Caco-2 (cell line): ENCODE results near the gene ABCA1. TPM values are rescaled to one million over a fixed set of nuclear protein-coding genes. Genes with fewer than 3 reads are reported as not detected.

ENCODE experiments used
- BruUV-seq: library from RNA; stranded (reverse); fragments of 400-500 nt; replicated peaks from 2 replicates; lab custom pipeline; 2021; lab: Mats Ljungman, UMichigan
- CTCF ChIA-PET: fragments of 300-600 bp; sonication (Branson Sonifier 250); formaldehyde crosslinking; loops from one replicate; lab custom pipeline; 2022; ENCODE audit warnings: antibody characterized with exemption; lab: Charles Lee
- POLR2A ChIA-PET: fragments of 300-600 bp; sonication (Branson Sonifier 250); formaldehyde crosslinking; loops from one replicate; lab custom pipeline; 2022; ENCODE audit warnings: antibody characterized with exemption; lab: Charles Lee
- DNase-seq, 2 experiments: peaks; one replicate each; pipeline versions ENCODE4 v3.0.0 to v3.0.0-alpha.2; 2020 to 2022
- H3K27me3 ChIP-seq: replicated peaks from 2 replicates; pipeline ENCODE4 v1.6.0; 2011; ENCODE audit warnings: low read length; ENCODE audit not compliant: control insufficient read depth, insufficient read depth
- H3K36me3 ChIP-seq: 2 replicates; pipeline ENCODE4 v1.5.1; 2011; ENCODE audit warnings: low read length; ENCODE audit not compliant: control insufficient read depth, insufficient read depth
- H3K4me1 ChIP-seq: fragments of 250-450 bp; sonication (Bioruptor Pico); 2 replicates; pipeline ENCODE4 v1.5.1; 2020; ENCODE audit warnings: mild to moderate bottlenecking
- H3K4me3 ChIP-seq: 2 replicates; pipeline ENCODE4 v1.5.1; 2011; ENCODE audit warnings: low read depth, mild to moderate bottlenecking, control low read depth, low read length
- H3K9me3 ChIP-seq: fragments of 250-450 bp; sonication (Bioruptor Pico); 2 replicates; pipeline ENCODE4 v1.5.1; 2020; ENCODE audit warnings: mild to moderate bottlenecking, moderate library complexity
- H3K27ac Mint-ChIP-seq: one replicate; pipeline ENCODE4 v1.8.0; 2022; ENCODE audit warnings: mixed read lengths; ENCODE audit not compliant: unreplicated experiment
- H3K27me3 Mint-ChIP-seq: one replicate; pipeline ENCODE4 v1.8.0; 2022; ENCODE audit warnings: mixed read lengths; ENCODE audit not compliant: insufficient read depth, unreplicated experiment
- H3K36me3 Mint-ChIP-seq: one replicate; pipeline ENCODE4 v1.8.0; 2022; ENCODE audit warnings: mild to moderate bottlenecking, mixed read lengths; ENCODE audit not compliant: insufficient read depth, unreplicated experiment
- H3K4me1 Mint-ChIP-seq: one replicate; pipeline ENCODE4 v1.8.0; 2022; ENCODE audit warnings: low read depth, mixed read lengths; ENCODE audit not compliant: unreplicated experiment
- H3K4me3 Mint-ChIP-seq: one replicate; pipeline ENCODE4 v1.8.0; 2022; ENCODE audit warnings: mild to moderate bottlenecking, moderate library complexity, mixed read lengths; ENCODE audit not compliant: unreplicated experiment
- H3K9me3 Mint-ChIP-seq: one replicate; pipeline ENCODE4 v1.8.0; 2022; ENCODE audit warnings: mixed read lengths; ENCODE audit not compliant: unreplicated experiment
- CTCF ChIP-seq, 2 experiments: fragments of 200-600 bp in 1 of 2; IDR thresholded peaks; 1 replicate in 1 of 2; 2 replicates in 1 of 2; pipeline versions ENCODE4 v1.5.1 to v1.8.0; 2011 to 2022; ENCODE audit warnings: antibody characterized with exemption in 1 of 2, control low read depth in 1 of 2, inconsistent platforms in 1 of 2, low read depth in 1 of 2, low read length in 1 of 2, mild to moderate bottlenecking in 1 of 2, moderate library complexity in 1 of 2; ENCODE audit not compliant: insufficient read depth in 1 of 2, severe bottlenecking in 1 of 2, unreplicated experiment in 1 of 2
- intact Hi-C: fragments of 100-400 bp; cut with micrococcal nuclease; formaldehyde crosslinking; loops from one replicate; pipeline ENCODE4 v1.10.0; 2022; ENCODE audit not compliant: unreplicated experiment
- total RNA-seq: library from RNA; stranded (reverse); gene quantifications from 2 replicates; pipeline ENCODE4 v1.2.3, GENCODE V29; 2022

The ABCA1 gene
- total RNA-seq, 1 experiment from 2014 or later = 14.0 TPM

- ChIA-PET CTCF (no interaction called here), POLR2A (no interaction called here)
- no peak for TF ChIP-seq CTCF (IDR thresholded peaks at IDR 0.05; ENCODE audit: insufficient read depth in 1 of 2, low read depth in 1 of 2, low read length in 1 of 2, severe bottlenecking in 1 of 2, unreplicated experiment in 1 of 2)
- intact Hi-C loops = no loop called here
- H3K4me1 Mint-ChIP-seq = no peaks in the 10 kb centered on the region
- no peak for DNase-seq
- Histone ChIP-seq H3K9me3 (no peaks in the 10 kb centered on the region), H3K27me3 (no peaks in the 10 kb centered on the region), H3K4me1 (no peaks in the 10 kb centered on the region), H3K36me3 (no peaks in the 10 kb centered on the region), H3K4me3 (no peak overlapping the region)
- H3K27ac Mint-ChIP-seq = no peak overlapping the region
- H3K4me3 Mint-ChIP-seq = no peak overlapping the region
- no peaks in the 10 kb centered on the region for H3K27me3 Mint-ChIP-seq
- no peaks in the 10 kb centered on the region for H3K36me3 Mint-ChIP-seq
- BruUV-seq = no TSS peak
- no peaks in the 10 kb centered on the region for H3K9me3 Mint-ChIP-seq
These were observed 151.2 kb downstream of the ABCA1 start for GRCh38 chr9:104776797-104777196.

- BruUV-seq = no TSS peak
- H3K4me1 Mint-ChIP-seq = no peaks in the 10 kb centered on the region
These were observed 152.0 kb downstream of the ABCA1 start for GRCh38 chr9:104775976-104776375.

DNA sequence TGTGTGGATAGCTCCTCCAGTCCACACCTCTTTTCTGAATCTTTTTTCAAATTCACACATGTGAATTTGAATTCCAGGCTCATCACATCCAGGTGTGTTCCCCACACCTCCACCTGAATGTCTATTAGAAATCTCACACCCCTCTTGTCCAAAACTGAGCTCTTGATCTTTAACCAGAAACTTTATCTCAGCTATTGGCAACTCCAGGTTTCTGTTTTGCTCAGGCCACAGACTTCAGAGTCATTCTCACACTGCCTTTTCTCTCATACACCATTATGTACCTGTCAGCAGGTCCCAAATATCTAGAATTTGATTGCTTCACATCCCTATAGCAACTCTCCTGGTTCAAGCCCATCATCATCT, 152.4 kb downstream of the ABCA1 start:
- no peaks in the 10 kb centered on the region for H3K27me3 Mint-ChIP-seq
- Histone ChIP-seq H3K36me3 (no peaks in the 10 kb centered on the region), H3K4me3 (no peak overlapping the region), H3K9me3 (no peaks in the 10 kb centered on the region), H3K27me3 (no peaks in the 10 kb centered on the region), H3K4me1 (no peaks in the 10 kb centered on the region)
- no peak for DNase-seq
- BruUV-seq = no TSS peak
- TF ChIP-seq CTCF (IDR thresholded peaks at IDR 0.05; ENCODE audit: insufficient read depth in 1 of 2, low read depth in 1 of 2, low read length in 1 of 2, severe bottlenecking in 1 of 2, unreplicated experiment in 1 of 2) = no peak
- CTCF ChIA-PET = no interaction called here
- POLR2A ChIA-PET = no interaction called here
- no peaks in the 10 kb centered on the region for H3K4me1 Mint-ChIP-seq
- intact Hi-C loops = no loop called here
- no peak overlapping the region for H3K4me3 Mint-ChIP-seq
- no peak overlapping the region for H3K27ac Mint-ChIP-seq
- H3K9me3 Mint-ChIP-seq = no peaks in the 10 kb centered on the region
- no peaks in the 10 kb centered on the region for H3K36me3 Mint-ChIP-seq

More at GRCh38 chr9:104775976-104776375, 152.0 kb downstream of the ABCA1 start:
- Histone ChIP-seq H3K27me3 (no peaks in the 10 kb centered on the region), H3K4me3 (no peak overlapping the region), H3K4me1 (no peaks in the 10 kb centered on the region), H3K36me3 (no peaks in the 10 kb centered on the region), H3K9me3 (no peaks in the 10 kb centered on the region)
- Mint-ChIP-seq H3K9me3 (no peaks in the 10 kb centered on the region), H3K36me3 (no peaks in the 10 kb centered on the region), H3K4me3 (no peak overlapping the region), H3K27ac (no peak overlapping the region), H3K27me3 (no peaks in the 10 kb centered on the region)
- intact Hi-C loops = no loop called here
- CTCF ChIA-PET = no interaction called here
- DNase-seq = no peak
- no peak for TF ChIP-seq CTCF (IDR thresholded peaks at IDR 0.05; ENCODE audit: insufficient read depth in 1 of 2, low read depth in 1 of 2, low read length in 1 of 2, severe bottlenecking in 1 of 2, unreplicated experiment in 1 of 2)
- POLR2A ChIA-PET = no interaction called here
